Measurements from ENCODE around the gene CLRN3. TPM values are rescaled to one million over a fixed set of nuclear protein-coding genes. Genes with fewer than 3 reads are reported as not detected.

Gene CLRN3
- total RNA-seq, 1 donor from 2014 or later: not detected

- Mint-ChIP-seq H3K27ac (ENCODE audit: unreplicated experiment) (no peak overlapping the region), H3K4me1 (peaks cover 9% of the 10 kb centered on the region), H3K27me3 (ENCODE audit: low read depth) (no peaks in the 10 kb centered on the region), H3K36me3 (ENCODE audit: low read depth) (no peaks in the 10 kb centered on the region), H3K4me3 (no peak overlapping the region), H3K9me3 (no peaks in the 10 kb centered on the region)
- DNase-seq (ENCODE audit: low read depth, low spot score): no peak
- no peak for TF ChIP-seq CTCF (conservative IDR thresholded peaks at IDR 0.05)
Measured at GRCh38 chr10:127916826-127917225, 24.1 kb upstream of the CLRN3 start.

GRCh38 chr10:127915324-127915723, 22.6 kb upstream of the CLRN3 start:
- no peak for DNase-seq (ENCODE audit: low read depth, low spot score)
- H3K27ac Mint-ChIP-seq (ENCODE audit: unreplicated experiment): no peak overlapping the region
- H3K27me3 Mint-ChIP-seq (ENCODE audit: low read depth): no peaks in the 10 kb centered on the region
- no peaks in the 10 kb centered on the region for H3K9me3 Mint-ChIP-seq
- H3K36me3 Mint-ChIP-seq (ENCODE audit: low read depth): no peaks in the 10 kb centered on the region
- no peak overlapping the region for H3K4me3 Mint-ChIP-seq
- TF ChIP-seq CTCF (conservative IDR thresholded peaks at IDR 0.05): no peak
- peaks cover 15% of the 10 kb centered on the region for H3K4me1 Mint-ChIP-seq

GRCh38 chr10:127913368-127913759, 20.6 kb upstream of the CLRN3 start:
- Mint-ChIP-seq H3K4me3 (no peak overlapping the region), H3K4me1 (peaks cover 20% of the 10 kb centered on the region), H3K9me3 (no peaks in the 10 kb centered on the region), H3K27ac (ENCODE audit: unreplicated experiment) (no peak overlapping the region), H3K27me3 (ENCODE audit: low read depth) (no peaks in the 10 kb centered on the region), H3K36me3 (ENCODE audit: low read depth) (no peaks in the 10 kb centered on the region)
- no peak for DNase-seq (ENCODE audit: low read depth, low spot score)
- no peak for TF ChIP-seq CTCF (conservative IDR thresholded peaks at IDR 0.05)

- no peak for DNase-seq (ENCODE audit: low read depth, low spot score)
- Mint-ChIP-seq H3K36me3 (ENCODE audit: low read depth) (no peaks in the 10 kb centered on the region), H3K27me3 (ENCODE audit: low read depth) (peaks cover 4% of the 10 kb centered on the region), H3K27ac (ENCODE audit: unreplicated experiment) (peak overlapping the region; percentile 28), H3K4me1 (peaks cover 26% of the 10 kb centered on the region), H3K4me3 (no peak overlapping the region), H3K9me3 (no peaks in the 10 kb centered on the region)
- TF ChIP-seq CTCF (conservative IDR thresholded peaks at IDR 0.05): no peak
Measured at GRCh38 chr10:127912607-127913367, 20.0 kb upstream of the CLRN3 start.

GRCh38 chr10:127911867-127912257, 19.1 kb upstream of the CLRN3 start:
- DNase-seq (ENCODE audit: low read depth, low spot score): no peak
- Mint-ChIP-seq H3K36me3 (ENCODE audit: low read depth) (no peaks in the 10 kb centered on the region), H3K9me3 (no peaks in the 10 kb centered on the region), H3K27ac (ENCODE audit: unreplicated experiment) (no peak overlapping the region), H3K4me1 (peaks cover 26% of the 10 kb centered on the region), H3K27me3 (ENCODE audit: low read depth) (peaks cover 5% of the 10 kb centered on the region), H3K4me3 (no peak overlapping the region)
- TF ChIP-seq CTCF (conservative IDR thresholded peaks at IDR 0.05): no peak
